B cell (primary cell): ENCODE measurements around the gene NRDE2. TPM values are rescaled to one million over a fixed set of nuclear protein-coding genes. Genes with fewer than 3 reads are reported as not detected.

Experiments used
- ATAC-seq: fragments of 200-7000 bp; cut with Tn5 transposase; one replicate; pipeline ENCODE4 v1.10.0; 2021; ENCODE audit warnings: low read depth, mild to moderate bottlenecking, moderate number of reproducible peaks, moderate library complexity
- CTCF ChIA-PET: fragments of 350-600 bp; sonication (Branson Sonifier 250); formaldehyde crosslinking; loops from one replicate; lab custom pipeline; 2021; ENCODE audit warnings: antibody characterized with exemption, inconsistent platforms; lab: Charles Lee
- POLR2A ChIA-PET: fragments of 350-600 bp; sonication (Branson Sonifier 250); formaldehyde crosslinking; loops from one replicate; lab custom pipeline; 2021; ENCODE audit warnings: antibody characterized with exemption; lab: Charles Lee
- DNase-seq: peaks from one replicate; pipeline ENCODE4 v3.0.0; 2013
- H2AFZ ChIP-seq: 2 replicates; pipeline ENCODE4 v1.6.1; 2012; ENCODE audit warnings: mild to moderate bottlenecking, low read depth, low read length; ENCODE audit not compliant: insufficient read depth, poor library complexity, severe bottlenecking
- H3K27ac ChIP-seq, 2 donors: 1 replicate in 1 of 2; 2 replicates in 1 of 2; pipeline ENCODE4 v1.5.1; 2012 to 2013; ENCODE audit warnings: low read length in 2 of 2, mild to moderate bottlenecking in 2 of 2, moderate library complexity in 1 of 2
- H3K27me3 ChIP-seq, 4 experiments: fragments of 200-600 bp in 1 of 4; sonication (generic) in 1 of 4; replicated peaks in 1 of 4; 1 replicate in 2 of 4; 2 replicates in 2 of 4; pipeline versions ENCODE4 v1.6.1 to v1.7.0; 2013 to 2016; ENCODE audit warnings: low read length in 3 of 4, mild to moderate bottlenecking in 2 of 4, mixed read lengths in 1 of 4, moderate library complexity in 1 of 4; ENCODE audit not compliant: insufficient read depth in 4 of 4, control insufficient read depth in 3 of 4; ENCODE audit errors: control extremely low read depth in 1 of 4
- H3K36me3 ChIP-seq, 2 experiments: replicated peaks in 1 of 2; 1 replicate in 1 of 2; 2 replicates in 1 of 2; pipeline versions ENCODE4 v1.6.1 to v1.7.1; 2013; ENCODE audit warnings: low read length in 1 of 2; ENCODE audit not compliant: insufficient read depth in 2 of 2, control insufficient read depth in 1 of 2; ENCODE audit errors: control extremely low read depth in 1 of 2, extremely low read depth in 1 of 2
- H3K4me1 ChIP-seq, 2 donors: fragments of 200-600 bp in 1 of 2; sonication (generic) in 1 of 2; 1 replicate in 1 of 2; 2 replicates in 1 of 2; pipeline versions ENCODE4 v1.5.1 to v1.6.1; 2013 to 2017; ENCODE audit warnings: low read length in 2 of 2; ENCODE audit not compliant: control insufficient read depth in 2 of 2, insufficient read depth in 2 of 2
- H3K4me2 ChIP-seq: replicated peaks from 2 replicates; pipeline ENCODE3; 2012; ENCODE audit warnings: mild to moderate bottlenecking, low read depth, low read length; ENCODE audit not compliant: poor library complexity, severe bottlenecking
- H3K4me3 ChIP-seq, 5 experiments: fragments of 200-600 bp in 1 of 5; sonication (generic) in 1 of 5; 1 replicate in 3 of 5; 2 replicates in 2 of 5; pipeline versions ENCODE4 v1.5.1 to v1.7.0; 2011 to 2016; ENCODE audit warnings: low read length in 4 of 5, mild to moderate bottlenecking in 4 of 5, low read depth in 2 of 5, control low read depth in 1 of 5, moderate library complexity in 1 of 5; ENCODE audit not compliant: insufficient read depth in 1 of 5; ENCODE audit errors: control extremely low read depth in 1 of 5, extremely low read depth in 1 of 5
- H3K79me2 ChIP-seq: fragments of 200-600 bp; sonication (generic); one replicate; pipeline ENCODE4 v1.6.0; 2016; ENCODE audit warnings: low read length; ENCODE audit not compliant: control insufficient read depth, insufficient read depth
- H3K9ac ChIP-seq: fragments of 200-600 bp; sonication (generic); 2 replicates; pipeline ENCODE4 v1.6.1; 2017; ENCODE audit warnings: mild to moderate bottlenecking, low read length, moderate library complexity
- H3K9me3 ChIP-seq, 3 donors: one replicate each; pipeline versions ENCODE4 v1.6.1 to v1.7.1; 2013; ENCODE audit warnings: low read length in 2 of 3; ENCODE audit not compliant: control insufficient read depth in 2 of 3, insufficient read depth in 1 of 3; ENCODE audit errors: control extremely low read depth in 1 of 3
- H4K20me1 ChIP-seq: 2 replicates; pipeline ENCODE4 v1.6.0; 2012; ENCODE audit warnings: mild to moderate bottlenecking, low read length; ENCODE audit not compliant: insufficient read depth, control insufficient read depth, poor library complexity, severe bottlenecking
- H3K27ac Mint-ChIP-seq: one replicate; pipeline ENCODE4 v1.8.0; 2021; ENCODE audit warnings: mixed read lengths
- H3K27me3 Mint-ChIP-seq: one replicate; pipeline ENCODE4 v1.8.0; 2021; ENCODE audit warnings: mixed read lengths
- H3K4me1 Mint-ChIP-seq: one replicate; pipeline ENCODE4 v1.8.0; 2021; ENCODE audit warnings: mixed read lengths
- H3K4me3 Mint-ChIP-seq: one replicate; pipeline ENCODE4 v1.8.0; 2021; ENCODE audit warnings: mixed read lengths
- H3K9me3 Mint-ChIP-seq: one replicate; pipeline ENCODE4 v1.8.0; 2022; ENCODE audit warnings: mixed read lengths; ENCODE audit not compliant: insufficient read depth
- EZH2 ChIP-seq: IDR thresholded peaks from 2 replicates; pipeline ENCODE4 v1.6.1; 2012; ENCODE audit warnings: borderline replicate concordance, low read depth, mild to moderate bottlenecking, moderate library complexity, low read length; ENCODE audit not compliant: insufficient read depth, poor library complexity, severe bottlenecking
- WGBS: methylation state at CpG from one replicate; pipeline ENCODE4 v1.1.5; 2013; ENCODE audit warnings: missing lambda C conversion rate; ENCODE audit not compliant: insufficient coverage; 5-methylcytosine and 5-hydroxymethylcytosine counted together
- intact Hi-C: fragments of 100-400 bp; cut with micrococcal nuclease; formaldehyde crosslinking; loops from one replicate; pipeline ENCODE4 v1.10.0; 2022
- polyA plus RNA-seq: library from polyadenylated mRNA; depleted of rRNA; stranded (reverse); fragments of >200 nt; gene quantifications from 2 replicates; pipeline ENCODE4 v1.2.3, GENCODE V29; 2012
- total RNA-seq, 2 donors: library from RNA; stranded (reverse); fragments of 120-200 nt in 1 of 2; gene quantifications; 1 replicate in 1 of 2; 2 replicates in 1 of 2; pipeline versions ENCODE4 v1.2.3 to v1.2.4, GENCODE V29; 2013 to 2022
- TF ChIP-seq, protein P1 (sequence below): fragments of 200-600 bp; IDR thresholded peaks from one replicate; pipeline ENCODE4 v1.8.0; 2022; ENCODE audit warnings: antibody characterized with exemption, mild to moderate bottlenecking

Gene NRDE2
- total and polyA plus RNA-seq, 2 donors (not counting 1 experiment from before 2014, with no cell fraction given) = 5.3 to 35.8 TPM

DNA sequence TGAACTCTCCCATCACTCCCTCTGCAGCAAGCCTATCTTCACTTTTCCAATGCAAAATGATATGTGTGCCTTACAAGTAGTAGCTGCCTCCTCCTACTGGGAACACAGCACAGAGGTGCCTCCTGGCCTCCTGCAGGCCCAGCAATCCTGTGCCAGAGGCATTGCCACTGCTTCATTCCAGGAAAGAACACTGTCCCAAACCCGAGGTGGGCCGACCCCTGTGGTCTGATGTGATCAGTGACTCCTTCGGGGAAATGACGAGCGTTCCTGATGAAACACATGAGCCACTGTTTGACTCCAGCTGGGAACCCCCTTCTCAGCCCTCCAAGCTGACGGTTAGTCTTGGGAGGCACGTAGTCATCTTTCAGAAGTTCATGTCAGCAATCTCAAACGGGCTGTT, 55.9 kb downstream of the NRDE2 start:
- no peak overlapping the region for H3K4me3 Mint-ChIP-seq
- intact Hi-C loops = no loop called here
- H3K27me3 ChIP-seq = no peaks in the 10 kb centered on the region
- H2AFZ ChIP-seq = no peak overlapping the region
- CTCF ChIA-PET = no interaction called here
- H3K27ac ChIP-seq = no peak overlapping the region
- DNase-seq = no peak
- no peak for ATAC-seq
- 88% methylated on average over 8 of the region's 8 CpGs for WGBS
- no peak overlapping the region for H3K4me2 ChIP-seq
- no peak overlapping the region for H3K9ac ChIP-seq
- POLR2A ChIA-PET = no interaction called here
- no peaks in the 10 kb centered on the region for H3K9me3 Mint-ChIP-seq
- no peaks in the 10 kb centered on the region for H3K9me3 ChIP-seq
- no peaks in the 10 kb centered on the region for H3K4me1 ChIP-seq
- H3K4me1 Mint-ChIP-seq = no peaks in the 10 kb centered on the region
- H4K20me1 ChIP-seq = no peaks in the 10 kb centered on the region
- TF ChIP-seq EZH2 = no peak
- TF ChIP-seq, protein P1, sequence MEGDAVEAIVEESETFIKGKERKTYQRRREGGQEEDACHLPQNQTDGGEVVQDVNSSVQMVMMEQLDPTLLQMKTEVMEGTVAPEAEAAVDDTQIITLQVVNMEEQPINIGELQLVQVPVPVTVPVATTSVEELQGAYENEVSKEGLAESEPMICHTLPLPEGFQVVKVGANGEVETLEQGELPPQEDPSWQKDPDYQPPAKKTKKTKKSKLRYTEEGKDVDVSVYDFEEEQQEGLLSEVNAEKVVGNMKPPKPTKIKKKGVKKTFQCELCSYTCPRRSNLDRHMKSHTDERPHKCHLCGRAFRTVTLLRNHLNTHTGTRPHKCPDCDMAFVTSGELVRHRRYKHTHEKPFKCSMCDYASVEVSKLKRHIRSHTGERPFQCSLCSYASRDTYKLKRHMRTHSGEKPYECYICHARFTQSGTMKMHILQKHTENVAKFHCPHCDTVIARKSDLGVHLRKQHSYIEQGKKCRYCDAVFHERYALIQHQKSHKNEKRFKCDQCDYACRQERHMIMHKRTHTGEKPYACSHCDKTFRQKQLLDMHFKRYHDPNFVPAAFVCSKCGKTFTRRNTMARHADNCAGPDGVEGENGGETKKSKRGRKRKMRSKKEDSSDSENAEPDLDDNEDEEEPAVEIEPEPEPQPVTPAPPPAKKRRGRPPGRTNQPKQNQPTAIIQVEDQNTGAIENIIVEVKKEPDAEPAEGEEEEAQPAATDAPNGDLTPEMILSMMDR = no peak
- H3K4me3 ChIP-seq = no peak overlapping the region
- peaks cover 0 to 38% of the 10 kb centered on the region in 2 experiments for H3K36me3 ChIP-seq
- H3K27ac Mint-ChIP-seq = no peak overlapping the region
- no peaks in the 10 kb centered on the region for H3K27me3 Mint-ChIP-seq
- no peaks in the 10 kb centered on the region for H3K79me2 ChIP-seq

DNA sequence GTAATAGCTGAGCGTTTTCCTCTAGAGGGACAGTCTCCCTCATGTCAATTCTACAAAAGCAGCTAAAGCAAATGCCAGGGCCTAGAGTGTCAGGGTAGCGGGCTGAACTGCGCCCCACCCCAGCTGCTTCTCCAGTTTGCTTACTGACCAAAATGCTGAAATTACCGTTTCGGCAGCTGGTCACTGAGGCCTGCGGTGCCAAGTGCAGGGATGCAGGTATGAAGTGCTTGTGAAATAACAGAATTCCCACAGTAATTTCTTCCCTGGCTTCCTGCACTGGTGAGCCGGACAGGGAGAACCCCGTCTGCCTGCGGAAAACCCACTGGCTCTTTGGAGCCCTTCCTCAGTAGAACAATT, 56.3 kb downstream of the NRDE2 start:
- H3K27ac ChIP-seq = no peak overlapping the region
- intact Hi-C loops = no loop called here

More for the DNA sequence above, 56.3 kb downstream of the NRDE2 start:
- DNase-seq = no peak
- no peaks in the 10 kb centered on the region for H3K79me2 ChIP-seq
- H3K9ac ChIP-seq = no peak overlapping the region
- no peak overlapping the region for H2AFZ ChIP-seq
- H3K4me1 Mint-ChIP-seq = no peaks in the 10 kb centered on the region
- ATAC-seq = no peak
- peaks cover 0 to 38% of the 10 kb centered on the region in 2 experiments for H3K36me3 ChIP-seq
- no peaks in the 10 kb centered on the region for H3K27me3 Mint-ChIP-seq
- no peak overlapping the region for H3K27ac Mint-ChIP-seq
- ChIA-PET POLR2A (no interaction called here), CTCF (no interaction called here)
- H3K4me3 ChIP-seq = no peak overlapping the region
- no peaks in the 10 kb centered on the region for H3K27me3 ChIP-seq
- no peaks in the 10 kb centered on the region for H3K9me3 ChIP-seq
- H3K4me3 Mint-ChIP-seq = no peak overlapping the region
- no peaks in the 10 kb centered on the region for H3K4me1 ChIP-seq
- 97% methylated on average over 7 of the region's 9 CpGs for WGBS
- TF ChIP-seq, protein P1 = no peak
- no peak for TF ChIP-seq EZH2
- no peaks in the 10 kb centered on the region for H4K20me1 ChIP-seq
- no peak overlapping the region for H3K4me2 ChIP-seq
- H3K9me3 Mint-ChIP-seq = no peaks in the 10 kb centered on the region
